NCI-H510A (cell line): Measurements from ENCODE around the gene PLAC8L1.

Source experiments
- DNase-seq: peaks from one replicate; lab custom pipeline; 2025; lab: John Stamatoyannopoulos, UW

The PLAC8L1 gene

GRCh38 chr5:146079695-146080373 is 25.5 kb downstream of the PLAC8L1 start:
- no peak for DNase-seq

GRCh38 chr5:146078566-146078965 is 26.8 kb downstream of the PLAC8L1 start:
- no peak for DNase-seq

DNA sequence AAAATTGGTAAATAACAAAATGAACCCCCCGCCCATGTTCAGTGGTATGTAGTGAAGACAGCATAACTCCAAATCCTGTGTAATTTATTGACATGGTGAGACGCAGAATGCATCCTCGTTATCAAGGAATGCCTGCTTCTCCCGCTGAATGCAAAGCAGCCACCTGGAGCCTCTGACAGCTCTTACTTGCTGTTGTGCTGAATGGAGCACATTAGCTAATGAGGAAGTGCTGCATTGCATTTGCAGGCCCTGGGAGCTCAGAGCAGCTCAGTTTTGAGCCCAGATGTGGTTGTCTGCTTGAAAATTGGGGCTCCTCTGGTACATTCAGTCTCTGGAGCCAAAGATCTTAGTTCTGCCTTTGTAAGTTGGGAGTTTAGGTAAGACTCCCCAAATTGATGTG is 28.9 kb downstream of the PLAC8L1 start:
- no peak for DNase-seq

GRCh38 chr5:146076028-146076427 is 29.3 kb downstream of the PLAC8L1 start:
- DNase-seq, result no peak

- DNase-seq, result no peak
Measured at GRCh38 chr5:146073239-146073900, 32.0 kb downstream of the PLAC8L1 start.

GRCh38 chr5:146072595-146072994 is 32.8 kb downstream of the PLAC8L1 start:
- no peak for DNase-seq

GRCh38 chr5:146071171-146071570 is 34.2 kb downstream of the PLAC8L1 start:
- DNase-seq, result no peak

GRCh38 chr5:146070746-146071145 is 34.6 kb downstream of the PLAC8L1 start:
- no peak for DNase-seq

DNA sequence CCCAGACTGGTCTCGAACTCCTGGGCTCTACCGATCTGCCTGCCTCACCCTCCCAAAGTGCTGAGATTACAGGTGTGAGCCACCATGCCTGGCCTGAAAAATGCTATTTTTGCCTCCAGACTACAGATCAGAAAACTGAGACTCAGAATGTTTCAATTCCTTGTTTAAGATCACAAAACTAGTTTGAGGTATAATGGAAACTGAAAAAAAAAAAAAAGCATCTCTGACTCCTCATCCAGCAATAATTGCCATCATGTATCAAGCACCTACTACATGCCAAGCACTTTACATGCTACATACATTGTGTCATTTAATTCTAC is 35.6 kb downstream of the PLAC8L1 start:
- DNase-seq, result no peak

DNA sequence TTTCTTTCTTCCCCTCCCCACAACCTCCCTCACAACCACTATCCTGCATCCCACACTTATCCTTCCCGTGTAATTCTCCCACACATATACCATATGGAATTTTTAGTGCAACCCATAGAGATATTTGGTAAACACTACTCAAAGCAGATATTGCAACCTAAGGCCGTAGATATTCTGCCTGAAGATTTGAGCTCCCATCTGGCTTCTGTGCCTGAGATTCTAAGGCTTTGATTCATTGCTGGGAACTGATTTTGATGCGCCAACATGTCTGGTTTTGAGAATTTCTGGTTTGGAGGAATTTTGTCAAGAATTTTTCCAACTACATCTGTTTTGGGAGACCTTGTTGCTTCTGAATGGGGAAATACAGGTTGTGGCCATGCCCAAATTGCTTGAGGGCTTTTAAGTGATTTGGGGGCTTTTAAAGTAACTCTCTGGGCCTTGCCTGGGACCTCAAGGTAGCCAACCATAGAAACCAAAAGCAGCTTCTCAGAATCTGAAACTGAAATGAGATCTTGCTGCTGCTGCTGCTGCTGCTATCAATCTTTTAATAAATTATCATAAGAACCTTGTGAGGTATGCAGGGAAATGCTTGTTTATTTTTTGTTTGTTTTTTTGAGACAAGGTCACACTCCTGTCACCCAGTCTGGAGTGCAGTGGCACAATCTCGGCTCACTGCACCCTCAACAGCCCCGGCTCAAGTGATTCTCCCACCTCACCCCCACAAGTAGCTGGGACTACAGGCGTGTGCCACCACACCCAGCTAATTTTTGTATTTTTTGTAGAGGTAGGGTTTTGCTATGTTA is 36.2 kb downstream of the PLAC8L1 start:
- DNase-seq, result no peak

DNA sequence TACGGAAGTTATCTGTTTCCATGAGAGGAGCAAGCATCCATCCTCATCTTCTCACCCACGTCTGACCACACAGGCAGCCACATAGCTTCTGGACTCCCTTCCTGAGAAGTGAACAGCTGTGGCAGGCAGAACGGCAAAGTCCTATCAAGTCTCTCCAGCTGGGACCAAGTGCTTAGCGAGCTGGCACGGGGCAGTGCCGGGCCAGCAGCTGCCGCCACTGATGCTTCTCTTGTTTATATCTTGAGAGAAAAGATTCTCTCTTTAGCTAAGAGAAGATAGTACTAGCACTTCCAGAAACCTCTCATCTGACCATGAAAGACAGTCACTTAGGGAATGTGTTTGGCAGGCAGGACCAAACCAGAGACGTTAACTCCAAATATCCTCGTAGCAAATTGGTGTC is 37.2 kb downstream of the PLAC8L1 start:
- no peak for DNase-seq

GRCh38 chr5:146066968-146067367 is 38.4 kb downstream of the PLAC8L1 start:
- DNase-seq, result no peak

- DNase-seq, result no peak
Measured at GRCh38 chr5:146060221-146060585, 45.2 kb downstream of the PLAC8L1 start.

GRCh38 chr5:146059460-146060220 is 45.7 kb downstream of the PLAC8L1 start:
- no peak for DNase-seq

DNA sequence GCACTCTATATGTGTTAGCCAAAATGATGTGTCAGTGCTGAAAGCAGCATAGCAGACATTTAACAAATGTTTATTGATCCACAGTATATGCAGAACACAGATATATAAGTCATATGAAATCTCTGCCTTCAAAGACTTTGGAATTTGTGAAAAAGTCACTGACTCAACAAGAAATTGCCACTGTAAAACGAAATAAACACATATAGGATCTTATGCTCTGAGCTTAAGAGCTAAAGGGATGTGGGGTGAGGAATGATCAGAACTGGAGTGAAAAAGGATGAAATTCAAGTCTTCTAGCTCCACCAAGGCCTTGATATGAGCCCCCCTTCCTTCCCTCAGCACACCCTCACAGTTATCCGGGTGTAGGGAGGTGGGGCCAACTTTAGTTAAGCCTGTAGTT is 49.9 kb downstream of the PLAC8L1 start:
- DNase-seq, result no peak

DNA sequence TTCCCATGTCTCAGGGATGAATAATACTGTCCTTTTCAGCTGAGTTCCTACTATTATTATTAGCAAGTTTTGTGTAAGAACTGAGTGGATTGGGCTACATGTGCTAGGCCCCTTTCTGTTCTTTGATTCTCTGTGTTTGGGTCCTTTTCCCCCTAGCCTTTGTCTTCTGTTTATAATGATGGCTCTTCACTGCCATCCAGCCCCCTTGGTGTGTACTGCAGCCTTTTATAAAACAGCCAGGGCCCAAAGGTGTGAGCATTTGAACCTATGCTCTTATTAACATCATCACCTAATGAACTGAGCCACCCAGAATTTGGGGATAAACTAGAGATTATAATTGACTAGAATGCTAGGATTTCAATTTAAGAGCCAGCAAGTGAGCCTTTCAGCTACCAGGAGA is 52.6 kb downstream of the PLAC8L1 start:
- DNase-seq, result no peak

GRCh38 chr5:146051678-146052077 is 53.7 kb downstream of the PLAC8L1 start:
- DNase-seq, result no peak

DNA sequence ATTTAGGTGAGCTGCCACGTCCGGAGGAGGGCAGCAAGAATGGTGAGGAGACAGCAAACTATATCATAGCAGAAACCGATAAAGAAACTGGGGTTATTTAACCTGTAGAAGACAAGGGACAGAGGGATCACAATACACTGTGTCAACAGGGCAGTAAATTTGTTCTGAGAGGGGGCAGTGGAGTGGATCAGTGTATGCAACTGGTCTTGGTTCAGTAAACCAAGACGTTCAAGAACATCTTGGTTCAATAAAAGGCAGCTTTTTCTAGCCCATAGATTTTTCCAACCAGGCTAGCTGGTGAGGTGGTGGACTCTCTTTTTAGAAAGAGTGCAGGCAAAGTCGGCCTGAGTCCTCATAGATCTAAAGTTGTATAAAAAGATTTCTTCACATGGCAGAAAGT is 55.3 kb downstream of the PLAC8L1 start:
- DNase-seq, result no peak

GRCh38 chr5:146049704-146050026 is 55.7 kb downstream of the PLAC8L1 start:
- no peak for DNase-seq

GRCh38 chr5:146048994-146049703 is 56.2 kb downstream of the PLAC8L1 start:
- DNase-seq, result no peak

DNA sequence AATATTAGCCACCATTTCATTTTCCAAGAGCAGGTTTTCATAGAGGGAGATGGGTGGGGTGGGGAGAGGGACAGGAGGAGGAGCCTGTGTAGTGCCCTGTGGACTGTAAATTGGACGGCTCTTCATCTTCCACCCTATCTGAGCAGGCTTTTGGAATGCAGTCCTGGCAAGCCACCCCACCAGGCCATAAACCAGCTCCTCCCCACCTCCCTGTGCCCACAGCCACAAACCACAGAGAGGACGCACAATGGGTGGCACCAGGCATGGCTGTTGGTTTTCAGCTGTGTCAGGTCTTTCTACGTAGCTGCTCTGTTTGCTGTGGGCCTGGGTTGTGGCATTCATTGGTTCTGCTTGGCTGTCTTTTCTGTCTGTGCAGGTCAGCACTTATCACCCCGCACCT is 58.0 kb downstream of the PLAC8L1 start:
- no peak for DNase-seq

DNA sequence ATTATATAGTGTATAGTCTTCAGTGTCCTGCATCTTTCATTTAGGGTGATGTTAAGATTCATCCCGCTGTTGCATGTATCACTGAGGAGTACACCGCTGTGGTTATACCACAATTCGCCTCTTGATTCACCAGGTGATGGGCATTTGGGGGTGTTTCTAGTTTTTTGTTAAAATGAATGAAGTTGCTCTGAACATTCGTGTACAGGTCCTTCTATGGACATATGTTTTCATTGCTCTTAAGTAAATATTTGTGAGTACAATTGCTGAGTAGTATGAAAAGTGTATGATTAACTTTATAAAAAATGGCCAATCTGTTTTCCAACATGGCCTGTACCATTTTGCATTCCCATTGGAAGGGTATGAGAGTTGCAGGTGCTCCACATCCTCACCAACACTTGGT is 61.7 kb downstream of the PLAC8L1 start:
- no peak for DNase-seq
